ENCODE measurements around the gene MTFP1.

GRCh38 chr22:30416837-30417236 is 8.7 kb upstream of the MTFP1 start:
- TF ChIP-seq CTCF (IDR thresholded peaks at IDR 0.05) = no peak
- TF ChIP-seq POLR2A (IDR thresholded peaks at IDR 0.05) = no peak
